Left colon (tissue), 2 donors: ENCODE measurements around the gene CCDC88A. TPM values are rescaled to one million over a fixed set of nuclear protein-coding genes. Genes with fewer than 3 reads are reported as not detected.
"Not testable (repeated sequence)": the region's sequence is repeated elsewhere in the genome, so short reads cannot be mapped to it uniquely, and the experiment has no call there.

ENCODE experiments used
- ATAC-seq: fragments of 200-7000 bp; cut with Tn5 transposase; one replicate; pipeline ENCODE4 v1.9.1; 2020; ENCODE audit warnings: mild to moderate bottlenecking, moderate library complexity
- DNase-seq, 2 donors: peaks; one replicate each; pipeline ENCODE4 v3.0.0-alpha.2; 2020
- intact Hi-C, 2 donors: fragments of 100-400 bp; cut with DNase I in 1 of 2; cut with micrococcal nuclease in 1 of 2; formaldehyde crosslinking; loops; one replicate each; pipeline versions ENCODE4 v1.11.2 to v1.14.0; 2022; cut with DNase I, micrococcal nuclease
- long read RNA-seq: library from polyadenylated mRNA; unstranded; transcript quantifications from one replicate; pipeline ENCODE4 v2.0.0, GENCODE V29; 2021
- total RNA-seq, 2 donors: library from RNA; stranded (reverse); fragmentation: NEBNext Ultra II Directional; extraction: Animal tissue kit (Norgen Biotek cat#: 25700); gene quantifications; one replicate each; pipeline ENCODE4 v1.2.1, GENCODE V29; 2021
- donor health status: DM: no; HTN: no; CAD: no.
- donor health status: DM: yes; HTN: yes; CAD: no.

CCDC88A gene, protein sequence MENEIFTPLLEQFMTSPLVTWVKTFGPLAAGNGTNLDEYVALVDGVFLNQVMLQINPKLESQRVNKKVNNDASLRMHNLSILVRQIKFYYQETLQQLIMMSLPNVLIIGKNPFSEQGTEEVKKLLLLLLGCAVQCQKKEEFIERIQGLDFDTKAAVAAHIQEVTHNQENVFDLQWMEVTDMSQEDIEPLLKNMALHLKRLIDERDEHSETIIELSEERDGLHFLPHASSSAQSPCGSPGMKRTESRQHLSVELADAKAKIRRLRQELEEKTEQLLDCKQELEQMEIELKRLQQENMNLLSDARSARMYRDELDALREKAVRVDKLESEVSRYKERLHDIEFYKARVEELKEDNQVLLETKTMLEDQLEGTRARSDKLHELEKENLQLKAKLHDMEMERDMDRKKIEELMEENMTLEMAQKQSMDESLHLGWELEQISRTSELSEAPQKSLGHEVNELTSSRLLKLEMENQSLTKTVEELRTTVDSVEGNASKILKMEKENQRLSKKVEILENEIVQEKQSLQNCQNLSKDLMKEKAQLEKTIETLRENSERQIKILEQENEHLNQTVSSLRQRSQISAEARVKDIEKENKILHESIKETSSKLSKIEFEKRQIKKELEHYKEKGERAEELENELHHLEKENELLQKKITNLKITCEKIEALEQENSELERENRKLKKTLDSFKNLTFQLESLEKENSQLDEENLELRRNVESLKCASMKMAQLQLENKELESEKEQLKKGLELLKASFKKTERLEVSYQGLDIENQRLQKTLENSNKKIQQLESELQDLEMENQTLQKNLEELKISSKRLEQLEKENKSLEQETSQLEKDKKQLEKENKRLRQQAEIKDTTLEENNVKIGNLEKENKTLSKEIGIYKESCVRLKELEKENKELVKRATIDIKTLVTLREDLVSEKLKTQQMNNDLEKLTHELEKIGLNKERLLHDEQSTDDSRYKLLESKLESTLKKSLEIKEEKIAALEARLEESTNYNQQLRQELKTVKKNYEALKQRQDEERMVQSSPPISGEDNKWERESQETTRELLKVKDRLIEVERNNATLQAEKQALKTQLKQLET (N-terminal part only)
- total RNA-seq: 10 to 100 TPM in 1 of 2 donors, 1 to 10 TPM in 1; 5.5 to 13.4 TPM
- long read RNA-seq, partial matches to known transcripts: 1 of 4 reads
- long read RNA-seq, other reads (novel, unspliced or antisense): 2 of 4 reads

DNA sequence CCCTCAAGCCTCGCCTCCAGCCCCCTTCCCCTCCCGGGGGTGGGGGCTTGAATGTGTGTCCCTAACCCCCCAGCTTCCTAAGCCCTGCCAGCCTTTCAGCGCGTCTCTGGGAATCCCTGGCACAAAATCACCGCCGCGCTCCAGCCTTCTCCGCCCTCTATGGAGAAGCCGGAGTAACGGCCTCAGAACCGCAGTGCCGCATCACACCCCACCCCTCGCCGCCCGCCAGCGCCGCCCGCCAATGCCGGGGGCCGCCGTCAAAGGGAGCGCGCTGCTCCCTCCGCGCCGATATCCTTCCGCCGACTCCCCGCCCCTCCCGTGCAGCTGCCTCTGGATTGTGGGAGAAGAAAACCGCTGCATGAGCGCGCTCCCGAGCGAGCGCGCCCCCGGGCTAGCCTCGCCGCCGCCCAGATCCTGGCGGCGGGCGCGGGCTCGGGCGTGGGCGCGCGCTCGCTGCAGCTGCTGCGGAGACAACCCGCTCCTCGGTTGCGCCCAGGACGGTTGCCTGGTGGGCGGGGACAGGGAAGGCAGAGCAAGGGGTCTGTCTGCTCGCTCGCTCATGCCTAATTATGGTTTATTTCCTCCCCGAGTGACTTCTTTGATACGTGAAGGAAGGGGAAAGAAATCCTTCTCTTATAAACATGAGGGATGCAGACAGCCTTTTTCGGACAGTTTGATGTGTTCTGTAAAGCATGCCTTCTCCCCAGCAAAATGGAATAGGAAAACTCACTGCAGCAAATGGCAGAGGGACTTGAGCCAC is at the start of gene CCDC88A:
Gene CCDC88A (minus strand): TSS at position 178 of the 760 bp plus-strand sequence. CDS start 777 bp downstream, outside the sequence.
- ATAC-seq (peak; percentile 99), DNase-seq (peak; percentile 93 to 94)
- intact Hi-C loops: no loop called here

DNA sequence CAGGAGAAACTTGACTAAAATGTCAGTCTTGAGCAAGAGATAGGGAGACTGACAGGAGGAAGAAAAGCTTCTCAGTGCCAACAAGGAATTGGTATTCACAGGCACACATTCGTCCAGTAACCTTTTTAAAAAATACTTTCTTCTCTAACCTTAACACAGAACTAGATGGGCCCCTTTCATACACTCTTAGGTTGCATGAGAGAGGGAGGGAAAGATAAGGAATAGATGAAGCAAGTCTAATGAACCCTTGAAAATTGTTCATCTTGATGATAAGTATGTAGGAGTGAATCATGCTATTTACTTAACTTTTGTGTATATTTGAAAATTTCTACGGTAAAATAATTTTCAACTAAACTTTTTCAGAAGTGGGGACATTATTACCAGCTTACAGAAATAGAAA is 42.0 kb upstream of the CCDC88A start:
- no peak for ATAC-seq

GRCh38 chr2:55460562-55460961 is 40.9 kb upstream of the CCDC88A start:
- ATAC-seq (no peak), DNase-seq (no peak)
- intact Hi-C loops: no loop called here

More for the DNA sequence above, 42.0 kb upstream of the CCDC88A start:
- no peak for DNase-seq
- intact Hi-C loops: no loop called here

GRCh38 chr2:55459714-55460274 is 40.1 kb upstream of the CCDC88A start:
- intact Hi-C loops: no loop called here
- DNase-seq: no peak

GRCh38 chr2:55459279-55459678 is 39.6 kb upstream of the CCDC88A start:
- no peak for DNase-seq
- no peak for ATAC-seq
- intact Hi-C loops: no loop called here

More at GRCh38 chr2:55459714-55460274, 40.1 kb upstream of the CCDC88A start:
- ATAC-seq: no peak

GRCh38 chr2:55454121-55454520 is 34.5 kb upstream of the CCDC88A start:
- DNase-seq (no peak), ATAC-seq (no peak)
- intact Hi-C loops: no loop called here

DNA sequence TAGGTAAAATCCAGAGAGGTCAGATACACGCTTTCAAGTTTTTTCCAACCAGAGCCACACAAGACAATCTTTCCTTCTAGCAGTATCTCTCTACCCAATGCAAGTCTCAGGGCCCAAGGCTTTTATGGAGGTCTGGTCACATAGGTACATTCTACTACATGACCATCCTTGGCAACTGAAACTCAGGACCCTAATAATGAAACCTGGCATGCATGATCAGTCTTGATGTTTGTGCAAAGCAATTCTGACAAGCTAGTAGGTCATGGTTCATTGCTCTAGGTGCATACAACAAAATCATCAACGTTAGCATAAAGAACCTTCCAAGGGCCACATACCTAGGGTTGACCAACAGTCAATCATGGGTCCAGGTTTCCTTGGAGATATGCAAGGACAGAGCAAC is 33.2 kb upstream of the CCDC88A start:
- ATAC-seq (no peak), DNase-seq (no peak)
- intact Hi-C loops: no loop called here

- intact Hi-C loops: no loop called here
- ATAC-seq (no peak), DNase-seq (no peak)
Observed at GRCh38 chr2:55451699-55452098, 32.0 kb upstream of the CCDC88A start.

- DNase-seq, intact Hi-C loops, ATAC-seq: not testable (repeated sequence)
Observed at GRCh38 chr2:55450014-55450413, 30.4 kb upstream of the CCDC88A start.

DNA sequence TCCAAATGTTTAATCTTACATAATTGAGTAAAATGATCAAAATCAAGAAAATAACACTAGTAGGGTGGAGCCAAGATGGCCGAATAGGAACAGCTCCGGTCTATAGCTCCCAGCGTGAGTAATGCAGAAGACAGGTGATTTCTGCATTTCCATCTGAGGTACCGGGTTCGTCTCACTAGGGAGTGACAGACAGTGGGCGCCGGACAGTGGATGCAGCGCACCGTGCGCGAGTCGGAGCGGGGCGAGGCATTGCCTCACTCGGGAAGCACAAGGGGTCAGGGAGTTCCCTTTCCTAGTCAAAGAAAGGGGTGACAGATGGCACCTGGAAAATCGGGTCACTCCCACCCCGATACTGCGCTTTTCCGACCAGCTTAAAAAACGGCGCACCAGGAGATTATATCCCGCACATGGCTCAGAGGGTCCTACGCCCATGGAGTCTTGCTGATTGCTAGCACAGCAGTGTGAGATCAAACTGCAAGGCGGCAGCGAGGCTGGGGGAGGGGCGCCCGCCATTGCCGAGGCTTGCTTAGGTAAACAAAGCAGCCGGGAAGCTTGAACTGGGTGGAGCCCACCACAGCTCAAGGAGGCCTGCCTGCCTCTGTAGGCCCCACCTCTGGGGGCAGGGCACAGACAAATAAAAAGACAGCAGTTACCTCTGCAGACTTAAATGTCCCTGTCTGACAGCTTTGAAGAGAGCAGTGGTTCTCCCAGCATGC is 22.5 kb upstream of the CCDC88A start:
- ATAC-seq, DNase-seq, intact Hi-C loops: not testable (repeated sequence)

DNA sequence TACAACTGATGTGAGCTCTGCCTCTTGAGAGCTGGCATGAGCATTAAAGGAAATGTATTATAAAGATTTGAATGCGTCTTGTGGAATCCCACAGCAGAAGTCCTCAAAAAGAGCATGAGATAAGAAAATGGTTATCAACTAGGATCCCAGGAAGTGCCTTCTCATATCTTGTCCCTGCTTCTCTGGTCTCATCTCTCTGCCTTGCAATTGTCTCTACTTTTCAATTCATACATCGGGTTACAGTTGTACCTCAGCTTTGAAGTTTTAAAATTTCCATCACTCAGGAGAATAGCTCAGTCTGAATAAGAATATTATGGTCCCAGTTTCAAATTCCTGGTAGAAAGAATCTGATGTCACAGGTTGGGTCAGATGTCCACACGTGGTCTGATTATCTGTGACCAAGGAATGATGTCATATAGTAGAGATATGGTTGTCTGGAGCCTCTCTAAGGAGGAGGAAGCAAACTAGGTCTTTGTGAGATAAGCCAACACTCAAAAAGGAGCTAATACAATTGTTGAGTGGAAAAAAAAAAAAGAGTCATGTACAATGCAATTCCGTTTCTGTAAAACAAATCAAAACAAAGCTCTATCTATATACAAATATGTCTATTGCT is 21.7 kb upstream of the CCDC88A start:
- intact Hi-C loops: no loop called here
- ATAC-seq: no peak
- no peak for DNase-seq

DNA sequence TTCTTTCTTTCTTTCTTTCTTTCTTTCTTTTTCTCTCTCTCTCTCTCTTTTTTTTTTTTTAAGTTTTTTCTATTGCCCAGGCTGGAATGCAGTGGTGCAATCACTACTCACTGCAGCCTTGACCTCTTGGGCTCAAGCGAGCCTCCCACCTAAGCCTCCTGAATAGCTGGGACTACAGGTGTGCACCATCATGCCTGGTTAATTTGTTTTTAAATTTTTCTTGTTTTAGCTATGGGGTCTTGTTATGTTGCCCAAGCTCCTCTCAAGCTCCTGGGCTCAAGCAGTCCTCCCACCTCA is 19.4 kb upstream of the CCDC88A start:
- intact Hi-C loops: no loop called here
- ATAC-seq: no peak

DNA sequence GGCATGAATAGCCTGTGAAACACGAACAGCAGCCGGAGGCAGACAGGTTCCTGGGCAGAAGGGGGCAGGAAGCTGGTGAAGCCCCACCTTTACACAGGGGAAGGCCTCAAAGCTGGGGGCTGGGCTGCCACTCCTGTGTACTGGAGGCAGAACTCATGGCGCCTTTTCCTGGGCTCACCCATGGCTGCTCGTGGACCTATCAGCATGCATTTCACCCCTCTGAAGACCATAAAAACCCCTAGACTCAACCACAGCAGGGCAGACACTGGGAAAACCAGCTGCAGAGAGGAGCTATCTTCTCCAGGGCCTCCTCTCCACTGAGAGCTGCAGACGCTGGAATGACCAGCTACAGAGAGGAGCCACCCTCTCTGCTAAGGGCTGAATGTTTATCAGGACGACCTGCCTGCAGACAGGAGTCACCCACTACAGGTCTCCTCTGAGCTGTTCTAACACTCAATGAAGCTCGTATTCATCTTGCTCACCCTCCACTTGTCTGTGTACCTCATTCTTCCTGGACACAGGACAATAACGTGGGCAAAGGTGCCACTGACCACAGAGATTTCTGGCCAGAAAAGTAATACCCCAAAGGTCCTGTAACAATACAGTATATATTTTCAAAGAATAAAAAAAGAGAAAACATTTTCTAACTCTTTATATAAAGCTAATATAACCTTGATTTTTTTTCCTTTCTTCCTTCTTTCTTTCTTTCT is 18.9 kb upstream of the CCDC88A start:
- DNase-seq (no peak), ATAC-seq (no peak)
- intact Hi-C loops: no loop called here

More for the DNA sequence above, 19.4 kb upstream of the CCDC88A start:
- DNase-seq: no peak

DNA sequence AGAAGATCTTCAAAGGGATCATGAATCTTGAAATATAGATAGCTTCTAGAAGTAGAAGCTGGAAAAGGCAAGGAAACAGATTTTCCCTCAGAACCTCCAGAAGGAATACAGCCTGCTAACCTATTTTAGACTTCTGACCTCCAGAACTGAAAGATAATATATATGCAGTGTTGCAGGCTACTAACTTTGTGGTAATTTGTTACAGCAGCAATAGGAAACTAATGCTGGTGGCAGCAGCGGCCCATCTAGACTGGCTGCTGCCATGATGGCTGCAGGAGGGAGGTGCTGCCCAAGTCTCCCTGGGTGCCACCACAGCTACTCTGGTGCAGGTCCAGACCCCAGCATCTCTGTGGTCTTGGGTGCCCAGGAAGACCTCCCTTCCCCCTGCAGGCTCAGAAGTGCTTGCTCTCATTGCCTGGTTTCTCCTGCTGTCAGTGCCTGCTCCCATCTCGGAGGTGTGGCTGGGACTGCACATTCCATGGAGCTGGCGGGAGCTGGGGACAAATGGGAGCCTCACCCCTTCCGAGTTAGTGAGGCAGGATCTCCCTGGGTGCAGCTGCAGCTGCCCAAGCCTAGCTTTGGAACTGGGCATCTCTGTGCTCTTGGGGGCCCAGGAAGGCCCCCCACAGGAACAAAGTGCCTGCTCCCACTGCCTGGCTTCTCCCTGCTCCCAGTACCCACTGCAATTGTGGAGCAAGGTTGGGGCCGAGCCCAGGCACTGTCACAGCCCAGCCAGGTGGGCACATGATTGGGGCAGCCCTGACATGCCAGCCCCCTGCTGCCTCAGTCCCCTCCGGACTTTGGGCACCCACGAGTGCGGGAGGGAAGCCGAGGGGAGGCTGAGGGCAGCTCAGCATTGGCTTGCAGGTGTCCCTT is 18.1 kb upstream of the CCDC88A start:
- DNase-seq (no peak), ATAC-seq (no peak)
- intact Hi-C loops: no loop called here

- ATAC-seq (peak; percentile 68), DNase-seq (no peak)
- intact Hi-C loops: no loop called here
Observed at GRCh38 chr2:55431982-55432627, 12.4 kb upstream of the CCDC88A start.
